Natural killer cell (primary cell): ENCODE results near the gene GPRIN1. TPM values are rescaled to one million over a fixed set of nuclear protein-coding genes. Genes with fewer than 3 reads are reported as not detected.
A peak's percentile ranks its signal among the peaks of the same experiment; 100 is the strongest.

ENCODE experiments used
- ATAC-seq, 3 donors: fragments of 150-1000 bp in 2 of 3; fragments of 200-7000 bp in 1 of 3; cut with Tn5 transposase; 1 replicate in 1 of 3; 2 replicates in 2 of 3; pipeline ENCODE4 v1.10.0; 2021; ENCODE audit warnings: mild to moderate bottlenecking in 2 of 3, moderate library complexity in 2 of 3
- DNase-seq, 2 donors: peaks; one replicate each; pipeline versions ENCODE4 v3.0.0 to v3.0.0-alpha.2; 2013 to 2021; ENCODE audit warnings: mixed read lengths in 1 of 2
- H3K27ac ChIP-seq: one replicate; pipeline ENCODE4 v1.5.1; 2013; ENCODE audit warnings: mild to moderate bottlenecking, low read length
- H3K27me3 ChIP-seq: one replicate; pipeline ENCODE4 v1.6.1; 2013; ENCODE audit warnings: low read length; ENCODE audit not compliant: control insufficient read depth, insufficient read depth
- H3K36me3 ChIP-seq: one replicate; pipeline ENCODE4 v1.6.1; 2013; ENCODE audit warnings: low read length; ENCODE audit not compliant: control insufficient read depth, insufficient read depth
- H3K4me1 ChIP-seq: one replicate; pipeline ENCODE4 v1.6.1; 2013; ENCODE audit warnings: low read length; ENCODE audit not compliant: control insufficient read depth, insufficient read depth
- H3K4me3 ChIP-seq: one replicate; pipeline ENCODE4 v1.5.1; 2013; ENCODE audit warnings: low read length
- H3K9me3 ChIP-seq: one replicate; pipeline ENCODE4 v1.6.1; 2013; ENCODE audit warnings: low read length; ENCODE audit not compliant: control insufficient read depth, insufficient read depth
- H3K27ac Mint-ChIP-seq, 2 donors: one replicate each; pipeline ENCODE4 v1.8.0; 2022; ENCODE audit warnings: mild to moderate bottlenecking in 2 of 2, mixed read lengths in 2 of 2, moderate library complexity in 1 of 2
- H3K27me3 Mint-ChIP-seq, 2 donors: one replicate each; pipeline ENCODE4 v1.8.0; 2022; ENCODE audit warnings: low read depth in 2 of 2, mixed read lengths in 2 of 2
- H3K36me3 Mint-ChIP-seq: one replicate; pipeline ENCODE4 v1.8.0; 2022; ENCODE audit warnings: mixed read lengths
- H3K4me1 Mint-ChIP-seq, 2 donors: one replicate each; pipeline ENCODE4 v1.8.0; 2022; ENCODE audit warnings: mixed read lengths in 2 of 2
- H3K4me3 Mint-ChIP-seq: one replicate; pipeline ENCODE4 v1.8.0; 2022; ENCODE audit warnings: mild to moderate bottlenecking, moderate library complexity, mixed read lengths
- H3K9me3 Mint-ChIP-seq, 2 donors: one replicate each; pipeline ENCODE4 v1.8.0; 2022; ENCODE audit warnings: mixed read lengths in 2 of 2
- WGBS: methylation state at CpG from one replicate; pipeline ENCODE4 v1.1.7; 2013; ENCODE audit warnings: missing lambda C conversion rate; ENCODE audit not compliant: insufficient coverage; 5-methylcytosine and 5-hydroxymethylcytosine counted together
- intact Hi-C: fragments of 100-400 bp; cut with micrococcal nuclease; formaldehyde crosslinking; loops from one replicate; pipeline ENCODE4 v1.14.2; 2022
- total RNA-seq, 4 donors: library from RNA; stranded (reverse); fragments of 120-200 nt in 1 of 4; gene quantifications; one replicate each; pipeline versions ENCODE4 v1.2.3 to v1.2.4, GENCODE V29; 2013 to 2022
- TF ChIP-seq, protein P1 (sequence below): fragments of 200-600 bp; IDR thresholded peaks from one replicate; pipeline ENCODE4 v1.8.0; 2022; ENCODE audit warnings: antibody characterized with exemption

Gene GPRIN1
- total RNA-seq, 3 donors from 2014 or later (not counting 1 experiment from before 2014, with no cell fraction given): 0.92 to 1.5 (median 1.3) TPM

DNA sequence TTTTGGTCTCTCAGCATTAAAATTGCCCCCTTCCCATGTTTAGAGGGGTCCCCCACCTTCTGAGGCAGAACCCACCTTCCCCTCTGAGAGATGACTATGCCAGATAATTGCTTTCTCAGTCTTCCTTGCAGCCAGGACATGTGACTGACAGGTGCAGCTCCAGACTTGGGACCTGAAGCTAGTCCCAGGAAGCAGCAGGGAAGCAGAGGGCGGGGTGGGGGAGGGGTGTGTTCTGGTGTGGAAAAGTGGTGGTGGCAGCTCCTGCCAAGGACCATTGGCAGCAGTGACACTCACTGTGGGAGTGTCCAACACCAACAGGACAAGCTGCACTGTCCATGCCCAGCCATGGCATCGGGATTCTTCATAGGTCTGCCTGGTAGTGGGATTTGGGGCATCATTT lies 22.8 kb upstream of the GPRIN1 start:
- WGBS: 81% methylated on average over 2 of the region's 2 CpGs
- intact Hi-C loops: no loop called here
- H3K4me3 Mint-ChIP-seq: no peak overlapping the region

DNA sequence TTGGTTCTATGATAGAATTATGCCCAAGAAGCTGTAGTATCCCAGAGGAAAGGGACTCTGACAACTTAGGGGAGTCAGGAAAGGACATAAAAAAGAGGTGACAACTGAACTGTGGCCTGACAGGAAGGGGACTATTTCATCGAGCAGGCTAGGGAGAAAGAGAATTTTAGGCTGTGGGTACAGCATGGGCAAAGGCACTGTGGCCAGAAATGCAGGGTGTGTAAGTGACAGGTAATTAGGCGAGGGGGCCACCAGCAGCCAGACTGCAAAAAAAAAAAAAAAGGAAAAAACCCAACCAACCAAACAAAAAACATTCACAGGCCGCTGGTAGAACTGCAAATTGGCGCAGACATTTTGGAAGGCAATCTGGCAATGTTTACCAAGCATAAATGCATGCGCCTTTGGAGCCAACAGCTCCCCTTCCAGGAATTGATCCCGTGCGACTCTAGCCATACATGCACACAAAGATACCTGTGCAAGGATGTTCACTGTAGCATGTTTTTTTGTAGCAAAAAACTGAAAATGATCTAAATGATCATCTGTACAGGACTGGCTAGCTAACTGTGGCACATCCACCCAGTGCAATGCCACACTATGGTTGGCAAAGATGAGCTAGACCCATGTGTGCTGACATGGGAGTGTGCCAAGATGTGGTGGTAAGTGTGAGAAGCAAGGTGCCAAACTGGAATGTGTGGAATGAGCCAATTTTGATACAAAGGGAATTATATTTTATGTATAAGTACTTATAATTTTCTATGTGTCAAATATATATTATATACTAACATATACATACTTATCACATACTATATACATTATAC lies 21.6 kb upstream of the GPRIN1 start:
- no peak overlapping the region for H3K27ac ChIP-seq
- WGBS: 77% methylated on average over 7 of the region's 7 CpGs
- Mint-ChIP-seq H3K27ac (no peak overlapping the region), H3K9me3 (no peaks in the 10 kb centered on the region), H3K4me1 (peaks cover 5 to 29% of the 10 kb centered on the region in 2 donors), H3K36me3 (no peaks in the 10 kb centered on the region), H3K4me3 (no peak overlapping the region), H3K27me3 (peaks cover 61 to 70% of the 10 kb centered on the region in 2 donors)
- no peak overlapping the region for H3K4me3 ChIP-seq
- intact Hi-C loops: no loop called here
- DNase-seq: no peak
- H3K27me3 ChIP-seq: peaks cover 30% of the 10 kb centered on the region
- no peaks in the 10 kb centered on the region for H3K9me3 ChIP-seq
- no peaks in the 10 kb centered on the region for H3K36me3 ChIP-seq
- peaks cover 19% of the 10 kb centered on the region for H3K4me1 ChIP-seq
- TF ChIP-seq, protein P1, sequence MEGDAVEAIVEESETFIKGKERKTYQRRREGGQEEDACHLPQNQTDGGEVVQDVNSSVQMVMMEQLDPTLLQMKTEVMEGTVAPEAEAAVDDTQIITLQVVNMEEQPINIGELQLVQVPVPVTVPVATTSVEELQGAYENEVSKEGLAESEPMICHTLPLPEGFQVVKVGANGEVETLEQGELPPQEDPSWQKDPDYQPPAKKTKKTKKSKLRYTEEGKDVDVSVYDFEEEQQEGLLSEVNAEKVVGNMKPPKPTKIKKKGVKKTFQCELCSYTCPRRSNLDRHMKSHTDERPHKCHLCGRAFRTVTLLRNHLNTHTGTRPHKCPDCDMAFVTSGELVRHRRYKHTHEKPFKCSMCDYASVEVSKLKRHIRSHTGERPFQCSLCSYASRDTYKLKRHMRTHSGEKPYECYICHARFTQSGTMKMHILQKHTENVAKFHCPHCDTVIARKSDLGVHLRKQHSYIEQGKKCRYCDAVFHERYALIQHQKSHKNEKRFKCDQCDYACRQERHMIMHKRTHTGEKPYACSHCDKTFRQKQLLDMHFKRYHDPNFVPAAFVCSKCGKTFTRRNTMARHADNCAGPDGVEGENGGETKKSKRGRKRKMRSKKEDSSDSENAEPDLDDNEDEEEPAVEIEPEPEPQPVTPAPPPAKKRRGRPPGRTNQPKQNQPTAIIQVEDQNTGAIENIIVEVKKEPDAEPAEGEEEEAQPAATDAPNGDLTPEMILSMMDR: no peak
- ATAC-seq: no peak

More for the DNA sequence above, 22.8 kb upstream of the GPRIN1 start:
- H3K9me3 Mint-ChIP-seq: no peaks in the 10 kb centered on the region
- peaks cover 5 to 24% of the 10 kb centered on the region in 2 donors for H3K4me1 Mint-ChIP-seq
- TF ChIP-seq, protein P1: no peak
- no peak for DNase-seq
- H3K4me1 ChIP-seq: peaks cover 19% of the 10 kb centered on the region
- H3K27ac Mint-ChIP-seq: no peak overlapping the region
- H3K27me3 ChIP-seq: peaks cover 30% of the 10 kb centered on the region
- no peaks in the 10 kb centered on the region for H3K36me3 ChIP-seq
- no peak for ATAC-seq
- no peak overlapping the region for H3K27ac ChIP-seq
- H3K27me3 Mint-ChIP-seq: peaks cover 53 to 69% of the 10 kb centered on the region in 2 donors
- no peaks in the 10 kb centered on the region for H3K9me3 ChIP-seq
- no peaks in the 10 kb centered on the region for H3K36me3 Mint-ChIP-seq
- H3K4me3 ChIP-seq: no peak overlapping the region

DNA sequence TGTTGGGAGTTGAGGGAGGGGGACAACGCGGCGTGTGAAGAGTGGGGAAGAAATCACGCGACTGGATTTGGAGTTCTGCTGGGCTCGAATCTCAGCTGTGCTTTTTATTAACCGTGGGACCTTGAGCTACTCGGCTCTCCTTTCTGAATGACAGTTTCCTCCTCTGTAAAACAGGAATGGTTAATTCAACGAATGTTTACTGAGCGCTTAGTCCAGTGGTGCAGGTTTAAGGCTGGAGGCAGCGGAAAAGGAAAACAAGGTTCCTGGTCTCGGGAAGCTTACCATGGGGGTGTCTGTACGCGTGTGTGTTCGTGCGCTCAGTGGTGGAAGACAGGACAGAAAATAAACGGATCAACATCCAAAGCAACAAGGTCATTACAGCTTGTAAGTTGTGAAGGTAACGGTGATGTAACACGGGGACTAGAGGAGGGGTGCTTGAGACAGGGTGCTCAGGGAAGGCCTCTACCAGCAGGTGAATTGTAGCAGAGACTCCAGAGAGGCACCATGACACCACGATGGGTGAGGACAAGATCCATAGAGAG lies 20.8 kb upstream of the GPRIN1 start:
- DNase-seq (no peak), ATAC-seq (no peak)
- 10% methylated on average over 20 of the region's 20 CpGs for WGBS
- intact Hi-C loops: no loop called here
- H3K27me3 Mint-ChIP-seq: peaks cover 63 to 68% of the 10 kb centered on the region in 2 donors
- peaks cover 19% of the 10 kb centered on the region for H3K4me1 ChIP-seq
- no peak overlapping the region for H3K4me3 ChIP-seq
- no peaks in the 10 kb centered on the region for H3K36me3 Mint-ChIP-seq
- H3K4me1 Mint-ChIP-seq: peaks cover 5 to 29% of the 10 kb centered on the region in 2 donors
- H3K27me3 ChIP-seq: peaks cover 31% of the 10 kb centered on the region
- TF ChIP-seq, protein P1: no peak
- H3K27ac Mint-ChIP-seq: no peak overlapping the region
- H3K9me3 ChIP-seq: no peaks in the 10 kb centered on the region
- H3K36me3 ChIP-seq: no peaks in the 10 kb centered on the region
- peak overlapping the region; percentile 58 for H3K4me3 Mint-ChIP-seq
- H3K27ac ChIP-seq: no peak overlapping the region
- no peaks in the 10 kb centered on the region for H3K9me3 Mint-ChIP-seq
